HG02840 (cell line): ENCODE data around the gene TBC1D4.

Experiments used
- ATAC-seq: cut with Tn5 transposase; IDR thresholded peaks from one replicate; pipeline ENCODE4 v1.9.1; 2021; ENCODE audit warnings: mild to moderate bottlenecking, moderate library complexity, moderate number of reproducible peaks; ENCODE audit not compliant: unreplicated experiment, low FRiP score

The TBC1D4 gene

GRCh38 chr13:75418997-75419396 is 63.0 kb downstream of the TBC1D4 start:
- ATAC-seq: no peak

DNA sequence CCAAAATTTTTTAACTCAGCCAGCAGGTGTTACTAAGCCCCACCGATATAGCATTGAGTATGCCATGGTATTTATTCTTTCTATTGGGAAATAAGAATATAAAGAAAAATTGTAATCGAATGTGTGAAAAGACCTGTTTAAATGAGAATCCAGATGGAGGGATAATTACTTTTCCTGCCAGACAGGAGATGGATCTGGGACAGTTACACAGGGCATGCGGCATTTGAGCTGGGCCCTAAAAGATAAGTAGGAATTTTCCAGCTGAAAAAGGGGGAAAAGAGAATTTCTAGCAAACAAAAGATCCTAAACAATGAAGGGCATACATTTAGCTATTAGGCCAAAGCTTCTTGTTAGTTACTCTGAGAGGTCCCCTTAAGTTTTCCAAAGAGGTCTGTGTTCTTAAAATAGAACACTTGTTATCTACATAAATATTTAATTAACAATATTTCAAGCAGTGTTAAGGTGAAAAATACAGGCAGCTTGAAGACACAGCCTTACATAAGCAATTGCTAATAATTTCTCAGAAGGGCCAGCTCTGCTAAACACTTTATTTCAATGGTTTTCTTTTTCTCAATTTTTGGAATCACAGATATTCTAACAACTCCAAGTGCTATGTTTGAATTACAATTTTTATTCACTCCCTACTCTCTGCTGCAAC is 63.7 kb downstream of the TBC1D4 start:
- no peak for ATAC-seq

- ATAC-seq: no peak
Measured at GRCh38 chr13:75417656-75418055, 64.3 kb downstream of the TBC1D4 start.

- no peak for ATAC-seq
Measured at GRCh38 chr13:75417012-75417384, 65.0 kb downstream of the TBC1D4 start.

GRCh38 chr13:75416327-75417011 is 65.5 kb downstream of the TBC1D4 start:
- ATAC-seq: no peak

DNA sequence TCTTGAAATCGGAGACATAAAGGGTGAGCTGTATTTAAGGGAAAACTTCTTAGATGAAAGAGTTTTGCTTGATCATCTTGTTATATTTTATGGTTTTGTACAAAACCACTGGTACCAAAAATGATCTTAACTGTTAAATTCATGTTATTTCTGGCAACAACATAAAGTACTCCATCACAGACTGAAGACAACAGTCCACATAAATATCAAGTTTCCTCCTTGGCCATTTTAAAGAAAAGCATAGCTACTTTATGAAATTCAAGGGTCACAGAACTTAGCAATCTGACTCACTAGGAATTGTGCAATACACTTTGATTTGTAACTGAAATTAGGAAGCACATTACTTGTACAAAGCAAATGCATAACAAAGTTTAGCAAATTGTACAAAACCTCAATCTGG is 66.3 kb downstream of the TBC1D4 start:
- no peak for ATAC-seq

DNA sequence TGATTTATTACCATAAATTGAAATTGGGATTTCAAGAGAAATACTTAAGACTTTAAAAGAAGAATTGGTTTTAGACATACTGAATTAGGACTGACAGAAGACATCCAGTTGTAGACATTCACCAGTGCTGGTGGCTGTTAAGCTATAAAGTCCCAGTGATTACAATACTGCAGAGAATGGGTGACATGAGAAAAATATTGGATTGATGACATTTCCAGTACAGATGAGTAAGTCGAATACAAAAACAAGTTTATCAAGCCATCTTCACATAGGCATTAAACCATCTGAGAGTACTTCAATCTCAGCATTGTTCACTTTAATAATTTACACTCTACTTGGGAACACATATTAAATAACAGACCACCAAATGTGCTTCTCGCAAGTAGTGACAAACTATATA is 66.8 kb downstream of the TBC1D4 start:
- ATAC-seq: no peak

DNA sequence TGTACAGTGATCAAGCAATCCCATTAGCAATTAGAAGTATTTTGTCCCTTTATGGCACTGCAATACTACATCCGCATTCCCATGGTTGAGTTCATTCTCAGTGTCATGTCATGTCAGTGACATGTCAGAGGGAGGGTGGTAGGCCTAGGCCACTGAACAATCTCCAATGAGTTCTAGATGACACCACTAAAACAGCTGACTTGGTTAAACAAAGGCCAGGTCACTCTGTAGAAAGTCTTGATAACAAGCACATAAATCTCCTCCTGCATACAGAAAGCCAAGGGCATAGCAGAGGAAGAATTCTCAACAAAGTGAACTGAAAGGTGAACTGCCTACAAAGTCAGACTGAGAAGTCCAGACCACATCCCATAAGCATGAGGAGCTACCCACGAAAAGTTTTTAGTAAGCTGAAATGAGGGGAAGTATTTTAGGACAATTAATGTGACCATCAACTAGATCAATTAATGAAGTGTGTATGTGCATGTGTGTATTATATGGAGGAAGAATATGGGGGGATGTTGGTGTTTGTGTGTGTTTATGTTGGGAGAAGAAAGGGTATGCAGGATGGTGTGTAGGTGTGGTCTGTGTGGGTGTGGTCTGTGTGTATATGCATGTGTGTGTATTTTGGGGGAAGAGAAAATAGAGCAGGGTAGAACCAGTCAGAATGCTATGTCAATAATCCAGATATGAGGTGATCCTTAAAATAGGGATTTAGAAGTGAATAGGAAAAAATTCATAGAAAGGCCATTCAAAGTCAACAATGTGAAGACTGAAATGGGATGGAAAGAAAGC is 67.7 kb downstream of the TBC1D4 start:
- ATAC-seq: no peak

GRCh38 chr13:75411924-75412537 is 69.9 kb downstream of the TBC1D4 start:
- ATAC-seq: no peak

GRCh38 chr13:75410207-75410606 is 71.8 kb downstream of the TBC1D4 start:
- ATAC-seq: no peak

GRCh38 chr13:75407998-75408397 is 74.0 kb downstream of the TBC1D4 start:
- no peak for ATAC-seq

DNA sequence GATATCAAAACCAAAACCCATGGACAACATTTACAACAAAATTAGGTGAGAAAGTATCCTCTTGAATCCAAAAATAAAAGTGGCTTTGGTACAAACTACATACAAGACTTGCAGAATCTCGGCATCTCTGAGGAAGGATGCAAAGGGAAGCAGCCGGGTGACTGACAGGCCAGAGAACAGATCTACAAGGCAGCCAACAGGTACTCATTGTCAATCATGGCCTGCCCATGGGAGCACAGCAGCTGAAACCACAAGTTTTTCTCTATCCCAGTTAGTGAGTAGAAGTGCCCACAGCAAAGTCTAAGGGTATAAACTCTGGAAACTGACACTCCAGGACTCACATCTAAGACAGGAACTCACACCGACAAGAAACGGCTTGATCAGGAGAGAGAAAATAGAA is 74.5 kb downstream of the TBC1D4 start:
- no peak for ATAC-seq

- ATAC-seq: no peak
Measured at GRCh38 chr13:75405976-75406703, 75.8 kb downstream of the TBC1D4 start.

GRCh38 chr13:75404726-75405125 is 77.2 kb downstream of the TBC1D4 start:
- no peak for ATAC-seq

GRCh38 chr13:75402787-75403186 is 79.2 kb downstream of the TBC1D4 start:
- ATAC-seq: no peak

DNA sequence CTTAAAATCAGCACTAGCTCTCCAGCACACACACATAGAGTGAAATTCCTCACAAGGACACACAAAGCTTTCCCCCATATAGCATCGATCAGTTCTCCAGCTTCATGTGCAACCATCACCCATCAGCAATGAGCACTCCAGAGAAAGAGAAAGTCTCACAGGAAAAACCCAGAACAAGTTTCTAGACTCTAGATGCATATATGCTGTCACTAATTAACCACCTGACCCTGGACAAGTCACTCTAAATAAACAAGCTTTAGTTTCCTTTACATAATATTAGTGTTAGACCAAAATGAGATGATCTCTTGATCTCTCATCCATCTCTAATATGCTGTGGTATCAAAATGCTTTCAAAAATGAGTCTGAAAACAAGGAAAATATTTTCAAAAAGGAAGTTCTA is 81.2 kb downstream of the TBC1D4 start:
- ATAC-seq: peak; percentile 77

DNA sequence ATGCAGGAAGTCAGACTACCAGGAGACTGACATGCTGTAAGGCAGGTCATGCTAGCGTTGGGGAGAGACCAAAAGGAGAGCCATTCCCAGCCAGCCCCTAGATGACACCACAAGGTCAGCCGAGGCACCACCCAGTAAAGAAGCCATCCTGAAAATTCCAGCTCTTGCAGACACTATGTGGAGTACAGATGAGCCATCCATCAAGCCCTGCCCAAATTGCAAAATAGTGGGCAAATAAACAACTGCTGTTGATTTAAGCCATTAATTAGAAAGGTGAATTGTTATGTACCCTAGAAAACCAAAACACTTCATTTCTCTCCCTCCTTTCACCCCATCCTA is 82.1 kb downstream of the TBC1D4 start:
- no peak for ATAC-seq

DNA sequence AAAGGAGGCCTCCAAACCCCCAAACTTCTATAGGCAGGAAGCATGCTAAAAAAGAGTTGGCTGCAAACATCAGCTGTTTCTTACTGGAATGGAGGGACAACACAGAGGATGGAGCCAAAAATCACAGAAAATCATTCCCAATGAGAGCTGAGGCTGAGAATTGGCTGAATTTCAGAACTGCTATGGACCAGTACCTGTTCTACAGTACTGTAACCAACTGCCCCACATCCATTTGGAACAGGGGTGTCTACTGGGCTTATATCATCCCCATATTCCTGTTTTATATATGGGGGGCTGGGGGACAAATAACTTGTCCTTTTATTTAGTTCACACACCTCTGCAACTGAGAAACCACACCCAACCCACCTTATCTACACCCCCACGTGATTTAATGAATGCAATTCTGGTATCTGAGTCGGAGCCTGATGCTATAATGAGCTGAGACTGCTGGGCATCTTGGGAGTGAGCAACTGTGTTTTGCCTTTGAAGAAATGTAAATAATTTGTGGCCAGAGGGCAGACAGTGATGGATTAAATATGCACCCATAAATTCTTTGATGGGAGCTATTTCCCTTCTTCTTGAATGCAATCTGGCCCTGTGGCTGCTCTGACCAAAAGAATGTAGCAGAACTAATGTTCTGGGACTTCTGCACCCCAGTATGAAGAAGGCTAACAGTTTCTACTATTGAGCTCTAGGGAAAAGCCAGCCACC is 82.6 kb downstream of the TBC1D4 start:
- ATAC-seq: no peak

GRCh38 chr13:75398072-75398471 is 83.9 kb downstream of the TBC1D4 start:
- no peak for ATAC-seq

DNA sequence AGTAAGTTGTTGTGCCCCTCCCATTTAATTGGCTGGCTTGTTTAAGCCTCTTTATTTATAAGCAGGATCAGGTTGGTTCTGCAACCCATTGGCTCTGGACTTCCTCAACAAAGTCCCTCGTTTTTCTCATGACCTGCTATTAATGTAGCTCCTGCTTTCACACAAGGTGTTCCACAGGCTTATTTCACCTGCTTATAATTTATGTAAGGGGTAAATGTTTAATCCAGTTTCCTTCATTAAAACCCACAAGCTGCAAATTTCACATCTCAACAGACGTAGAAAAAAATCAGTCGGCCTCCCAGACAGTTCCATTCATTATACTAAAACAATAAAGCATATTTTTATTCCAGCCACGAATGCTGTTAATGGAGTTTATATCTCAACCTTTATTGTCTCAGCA is 86.1 kb downstream of the TBC1D4 start:
- ATAC-seq: no peak
